Measurements from ENCODE around the gene NASP. TPM values are rescaled to one million over a fixed set of nuclear protein-coding genes. Genes with fewer than 3 reads are reported as not detected.
"Not testable (repeated sequence)": the region's sequence is repeated elsewhere in the genome, so short reads cannot be mapped to it uniquely, and the experiment has no call there.

NASP gene
- total RNA-seq, 1 donor from 2014 or later = 66.4 TPM

DNA sequence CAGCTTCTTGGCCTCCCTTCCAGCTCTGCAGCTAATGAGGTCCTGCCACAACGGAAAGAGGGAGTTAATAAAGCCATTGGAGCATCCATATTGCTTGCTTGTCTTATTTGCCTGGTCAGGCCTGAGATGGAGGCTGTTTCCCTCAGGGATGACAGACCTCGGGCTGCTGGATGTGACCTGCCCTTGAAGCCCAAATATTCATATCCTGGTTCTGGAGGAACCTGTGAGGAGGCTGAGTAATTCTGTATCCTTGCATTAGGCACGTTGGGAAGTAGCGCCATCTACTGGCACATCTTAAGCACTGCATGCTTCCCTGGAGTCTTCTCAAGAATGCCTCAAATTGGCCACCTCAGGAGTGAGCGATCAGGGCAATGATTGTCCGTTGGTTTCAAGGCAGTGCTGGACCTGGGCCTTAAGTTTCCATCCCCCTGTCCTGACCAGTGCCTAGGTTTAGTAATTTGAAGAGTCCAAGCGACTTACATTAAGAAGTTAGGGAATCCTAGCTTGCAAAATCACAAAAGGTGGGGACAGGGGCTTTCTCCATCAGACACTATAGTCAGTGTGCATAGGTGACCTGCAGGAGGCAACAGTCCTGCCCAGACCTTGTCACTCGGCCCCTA is 13.8 kb upstream of the NASP start:
- DNase-seq = peak; percentile 82

DNA sequence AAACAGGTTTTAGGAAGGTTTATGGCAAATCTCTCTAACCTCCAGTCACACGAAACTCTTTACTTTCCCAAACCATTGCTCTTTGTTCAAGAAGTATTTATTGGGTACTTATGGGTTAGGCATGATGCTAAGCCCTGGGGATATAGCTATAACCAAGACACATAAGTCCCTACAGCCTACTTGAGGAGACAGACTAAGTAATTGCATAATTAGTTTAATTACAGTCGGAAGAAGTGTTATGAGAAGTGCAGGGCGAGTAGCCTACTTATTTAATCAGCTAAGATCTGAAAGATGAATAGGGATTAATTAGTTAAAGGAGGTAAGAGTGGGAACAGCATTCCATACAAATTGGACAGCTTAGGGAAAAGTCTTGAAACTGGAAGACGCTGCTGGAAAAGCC is 13.2 kb upstream of the NASP start:
- DNase-seq = no peak

DNA sequence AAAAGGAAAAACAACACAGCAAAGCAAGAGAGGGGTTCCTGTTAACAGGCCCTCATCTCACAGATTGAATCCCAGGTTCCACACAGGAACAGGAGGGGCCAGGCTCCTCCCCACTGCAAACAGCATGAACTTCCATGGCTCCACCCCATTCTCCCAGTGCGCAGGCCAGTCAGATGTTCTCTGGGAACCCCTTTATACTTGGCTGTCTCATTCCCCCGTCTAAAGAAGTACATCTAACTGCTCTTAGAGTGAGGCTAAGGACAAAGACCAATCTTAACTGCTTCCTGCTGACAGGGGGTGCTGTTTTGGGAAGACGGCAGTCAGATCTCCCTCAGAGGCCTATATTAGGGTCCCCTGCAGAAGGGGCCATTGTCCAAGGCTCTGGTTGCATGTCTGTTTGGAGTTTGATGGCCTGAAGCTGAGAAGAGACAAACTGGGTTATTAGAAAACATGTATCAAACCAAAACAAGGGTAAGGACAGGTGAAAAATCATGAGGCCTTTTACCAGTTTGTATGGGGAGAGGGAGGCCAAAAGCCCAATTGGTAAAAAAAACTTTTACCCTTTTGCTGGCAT is 10.5 kb upstream of the NASP start:
- DNase-seq = no peak

DNA sequence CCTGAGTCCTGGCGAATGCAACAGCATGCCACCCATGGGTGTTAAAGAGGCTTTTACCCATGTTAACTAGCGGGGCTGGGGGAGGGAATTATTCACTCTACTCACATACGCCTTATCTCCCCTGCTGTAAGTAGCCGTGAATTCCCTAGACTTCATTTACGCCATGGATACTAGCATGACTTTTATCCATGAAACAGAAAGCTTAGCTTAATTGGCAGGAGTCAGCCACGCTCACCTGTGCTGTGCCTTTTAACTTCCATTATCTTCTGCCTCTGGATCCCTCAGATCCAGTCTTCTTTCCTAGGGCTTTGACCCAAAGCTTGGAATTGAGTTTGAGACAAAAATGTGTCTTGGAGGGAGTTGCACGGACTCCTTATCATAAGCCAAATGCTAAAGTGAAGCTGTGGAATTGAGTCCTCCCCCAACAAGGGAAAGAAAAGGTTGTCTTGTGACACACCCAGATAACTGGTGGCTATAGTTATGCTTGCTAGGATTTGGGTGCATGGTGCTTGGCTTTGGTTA is 9.7 kb upstream of the NASP start:
- DNase-seq = no peak

DNA sequence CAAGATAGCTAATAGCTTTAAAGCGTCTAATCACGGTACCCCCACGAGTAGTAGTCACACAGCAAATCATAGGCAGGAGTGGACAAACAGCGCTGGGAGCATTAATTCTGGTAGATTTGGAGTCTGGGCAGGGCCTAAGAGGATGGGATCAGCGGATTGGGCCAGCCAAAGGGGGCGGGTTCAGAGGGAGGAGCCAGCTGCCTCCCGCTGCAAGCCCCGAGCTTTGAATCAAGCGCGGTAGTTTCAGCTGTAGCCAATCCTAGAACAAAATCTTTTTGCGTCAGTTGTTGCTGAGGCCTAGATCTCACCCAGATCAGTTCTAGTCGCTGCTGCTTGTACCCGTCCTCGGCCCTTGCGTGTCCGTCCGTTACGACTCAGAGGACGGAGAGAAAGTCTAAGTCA is 576 bp upstream of the NASP start:
- DNase-seq = peak; percentile 99

DNA sequence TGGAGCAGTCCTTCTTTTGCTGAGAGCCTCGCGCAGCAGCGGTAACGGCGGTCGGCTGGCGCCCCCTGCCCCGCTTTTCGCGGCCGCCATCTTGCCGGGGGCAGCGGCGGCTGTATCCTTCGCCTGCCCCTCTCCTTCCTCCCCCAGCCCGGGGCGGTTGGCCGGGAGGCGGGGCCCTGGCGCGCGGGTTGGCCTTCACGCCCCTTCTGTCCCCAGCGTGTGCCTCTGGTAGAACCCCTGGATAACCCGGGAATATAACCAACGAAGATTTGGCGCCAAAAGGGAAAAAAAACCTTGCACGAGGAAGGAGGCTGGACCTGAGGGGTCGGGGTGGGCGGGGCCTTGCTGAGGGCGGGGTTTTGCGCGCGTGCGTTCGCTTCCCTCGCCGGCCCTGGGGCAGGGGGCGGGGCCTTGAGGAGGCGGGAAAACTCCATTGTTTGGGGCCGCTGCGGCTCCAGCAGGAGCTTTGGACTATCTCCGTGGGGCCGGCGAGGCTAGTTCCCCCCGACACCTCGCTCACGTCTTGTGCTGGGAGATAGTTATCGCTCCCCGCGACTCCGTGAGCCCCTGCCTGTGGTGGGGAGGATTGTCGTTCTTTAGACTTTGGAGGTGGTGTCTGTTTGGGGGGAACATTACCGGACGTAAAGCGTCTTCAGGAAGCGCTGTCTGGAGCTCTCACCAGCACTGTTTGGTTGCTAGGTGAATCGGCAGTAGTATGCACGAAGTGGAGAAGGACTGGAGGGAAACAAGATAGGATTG is 689 bp downstream of the NASP start:
- peak; percentile 97 for DNase-seq

DNA sequence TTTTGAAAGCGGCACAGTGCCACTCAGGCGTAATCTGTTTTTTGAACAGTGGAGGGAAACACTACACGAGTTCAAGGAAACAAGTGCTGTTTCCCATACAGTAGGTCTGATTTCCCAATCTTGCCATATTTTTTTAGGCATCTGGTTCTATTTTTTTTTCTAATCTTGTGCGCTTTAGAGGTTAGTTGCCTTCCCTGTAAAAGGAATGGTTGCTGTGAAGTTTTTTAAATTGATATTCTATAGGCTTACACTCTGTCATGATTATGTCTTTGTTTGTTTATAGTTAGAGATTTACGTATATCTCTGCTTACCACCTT is 1.2 kb downstream of the NASP start:
- no peak for DNase-seq

DNA sequence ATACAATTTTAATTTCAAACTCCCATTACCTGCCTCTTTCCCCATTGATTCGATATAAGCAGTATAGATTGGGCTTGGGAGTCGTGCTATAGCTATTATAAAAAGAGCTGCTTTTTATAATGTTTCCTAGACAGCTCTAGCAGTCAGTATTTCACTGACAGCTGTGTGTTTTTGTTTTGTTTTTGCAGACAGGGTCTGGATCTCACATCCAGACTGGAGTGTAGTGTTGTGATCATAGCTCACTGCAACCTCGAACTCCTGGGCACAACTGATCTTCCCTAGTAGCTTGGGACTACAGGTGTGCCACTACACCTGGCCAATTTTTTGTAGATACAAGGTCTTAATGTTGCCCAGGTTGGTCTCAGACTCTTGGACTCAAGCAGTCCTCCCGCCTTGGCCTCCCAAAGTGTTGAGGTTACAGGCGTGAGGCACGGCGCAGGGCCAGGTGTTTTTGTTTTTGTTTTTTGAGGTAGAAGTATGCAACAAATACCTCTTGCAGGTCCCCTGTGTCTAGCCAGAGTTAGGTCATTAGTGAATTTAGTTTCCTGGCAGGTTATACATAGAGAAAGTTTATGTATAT is 1.7 kb downstream of the NASP start:
- DNase-seq = no peak

DNA sequence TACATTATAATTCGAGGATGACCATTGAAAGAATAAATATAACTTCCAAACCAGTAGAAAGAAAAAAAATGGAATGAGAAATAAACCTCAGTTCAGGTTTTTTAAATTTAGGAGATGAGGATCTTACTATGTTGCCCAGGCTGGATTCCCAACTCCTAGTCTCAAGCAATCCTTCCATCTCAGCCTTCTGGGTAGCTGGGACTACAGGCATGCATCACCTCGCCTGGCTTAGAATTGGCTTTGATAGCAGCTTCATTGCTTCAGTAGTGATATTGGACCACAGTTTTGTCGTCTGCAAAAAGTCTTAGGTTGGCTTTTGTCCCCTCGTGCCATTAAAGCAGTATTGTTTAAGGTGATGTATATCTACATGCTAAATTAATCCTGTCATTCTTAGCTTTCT is 2.9 kb downstream of the NASP start:
- no peak for DNase-seq

DNA sequence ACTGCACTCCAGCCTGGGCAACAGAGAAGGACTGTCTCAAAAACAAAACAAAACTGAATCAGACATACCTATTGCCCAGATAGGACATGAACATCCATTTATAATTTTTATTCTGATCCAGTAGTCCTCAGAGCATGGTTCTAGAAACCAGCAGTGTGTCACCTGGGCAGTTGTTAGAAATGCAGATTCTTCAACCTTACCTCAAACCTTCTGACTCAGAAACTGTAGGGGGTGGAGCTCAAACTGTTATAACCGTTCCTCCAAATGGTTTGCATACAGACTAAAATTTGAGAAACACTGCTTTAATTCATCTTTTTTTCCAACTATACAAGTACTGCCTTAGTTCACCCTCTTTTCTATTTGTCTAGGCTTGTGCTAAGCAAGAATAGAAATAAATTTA is 6.0 kb downstream of the NASP start:
- no peak for DNase-seq

DNA sequence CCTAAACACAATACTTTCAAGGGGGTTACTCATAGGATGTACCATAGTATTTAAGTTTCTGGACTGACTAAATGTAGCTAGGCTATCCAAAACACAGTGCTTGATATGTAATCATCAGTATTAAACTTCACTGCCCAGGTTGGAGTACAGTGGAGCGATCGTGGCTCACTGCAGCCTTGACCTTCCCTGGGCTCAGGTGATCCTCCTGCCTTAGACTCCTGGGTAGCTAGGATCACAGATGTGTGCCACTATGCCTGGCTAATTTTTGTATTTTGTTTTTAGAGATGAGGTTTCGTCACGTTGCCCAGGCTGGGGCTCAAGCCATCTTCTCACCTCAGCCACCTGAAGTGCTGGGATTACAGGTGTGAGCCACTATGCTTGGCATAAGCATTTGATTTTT is 10.6 kb downstream of the NASP start:
- no peak for DNase-seq

DNA sequence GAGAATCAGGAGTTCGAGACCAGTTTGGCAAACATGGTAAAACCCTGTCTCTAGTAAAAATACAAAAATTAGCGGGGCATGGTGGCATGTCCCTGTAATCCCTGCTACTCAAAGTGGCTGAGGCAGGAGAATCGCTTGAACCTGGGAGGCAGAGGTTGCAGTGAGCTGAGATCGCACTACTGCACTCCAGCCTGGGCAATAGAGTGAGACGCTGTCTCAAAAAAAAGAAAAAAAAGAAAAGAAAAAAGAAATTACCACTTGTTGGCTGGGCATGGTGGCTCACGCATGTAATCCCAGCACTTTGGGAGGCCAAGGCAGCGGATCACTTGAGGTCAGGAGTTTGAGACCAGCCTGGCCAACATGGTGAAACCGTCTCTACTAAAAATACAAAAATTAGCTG is 12.9 kb downstream of the NASP start:
- not testable (repeated sequence) for DNase-seq

DNA sequence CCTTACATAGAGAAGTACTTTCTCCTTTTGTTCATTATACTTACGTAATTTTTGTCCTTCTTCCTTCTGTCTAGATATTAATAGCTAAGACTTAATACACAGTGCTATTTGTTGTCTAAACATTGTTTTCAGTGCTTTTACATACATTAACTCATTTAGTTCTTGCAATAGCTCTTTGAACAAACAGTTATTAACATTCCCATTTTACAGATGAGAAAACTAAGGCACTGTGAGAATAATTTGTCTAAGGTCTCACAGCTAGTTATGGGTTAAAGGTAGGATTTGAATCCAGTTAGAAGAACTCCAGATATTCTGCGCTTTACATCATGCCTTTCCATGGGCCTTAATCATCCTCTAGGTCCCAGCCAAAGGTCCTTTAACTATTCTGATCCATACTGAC is 20.4 kb downstream of the NASP start:
- DNase-seq = no peak

DNA sequence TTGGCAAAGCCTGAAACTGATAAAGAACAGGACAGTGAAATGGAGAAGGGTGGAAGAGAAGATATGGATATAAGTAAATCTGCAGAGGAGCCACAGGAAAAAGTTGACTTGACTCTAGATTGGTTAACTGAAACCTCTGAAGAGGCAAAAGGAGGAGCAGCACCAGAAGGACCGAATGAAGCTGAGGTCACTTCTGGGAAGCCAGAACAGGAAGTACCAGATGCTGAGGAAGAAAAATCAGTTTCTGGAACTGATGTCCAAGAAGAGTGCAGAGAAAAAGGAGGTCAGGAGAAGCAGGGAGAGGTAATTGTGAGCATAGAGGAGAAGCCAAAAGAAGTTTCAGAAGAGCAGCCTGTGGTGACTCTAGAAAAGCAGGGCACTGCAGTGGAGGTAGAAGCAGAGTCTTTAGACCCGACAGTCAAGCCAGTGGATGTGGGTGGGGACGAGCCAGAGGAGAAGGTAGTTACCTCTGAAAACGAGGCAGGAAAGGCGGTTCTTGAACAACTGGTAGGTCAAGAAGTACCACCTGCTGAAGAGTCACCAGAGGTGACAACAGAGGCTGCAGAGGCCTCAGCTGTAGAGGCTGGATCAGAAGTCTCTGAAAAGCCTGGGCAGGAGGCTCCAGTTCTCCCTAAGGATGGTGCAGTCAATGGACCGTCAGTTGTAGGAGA is 23.7 kb downstream of the NASP start:
- no peak for DNase-seq

DNA sequence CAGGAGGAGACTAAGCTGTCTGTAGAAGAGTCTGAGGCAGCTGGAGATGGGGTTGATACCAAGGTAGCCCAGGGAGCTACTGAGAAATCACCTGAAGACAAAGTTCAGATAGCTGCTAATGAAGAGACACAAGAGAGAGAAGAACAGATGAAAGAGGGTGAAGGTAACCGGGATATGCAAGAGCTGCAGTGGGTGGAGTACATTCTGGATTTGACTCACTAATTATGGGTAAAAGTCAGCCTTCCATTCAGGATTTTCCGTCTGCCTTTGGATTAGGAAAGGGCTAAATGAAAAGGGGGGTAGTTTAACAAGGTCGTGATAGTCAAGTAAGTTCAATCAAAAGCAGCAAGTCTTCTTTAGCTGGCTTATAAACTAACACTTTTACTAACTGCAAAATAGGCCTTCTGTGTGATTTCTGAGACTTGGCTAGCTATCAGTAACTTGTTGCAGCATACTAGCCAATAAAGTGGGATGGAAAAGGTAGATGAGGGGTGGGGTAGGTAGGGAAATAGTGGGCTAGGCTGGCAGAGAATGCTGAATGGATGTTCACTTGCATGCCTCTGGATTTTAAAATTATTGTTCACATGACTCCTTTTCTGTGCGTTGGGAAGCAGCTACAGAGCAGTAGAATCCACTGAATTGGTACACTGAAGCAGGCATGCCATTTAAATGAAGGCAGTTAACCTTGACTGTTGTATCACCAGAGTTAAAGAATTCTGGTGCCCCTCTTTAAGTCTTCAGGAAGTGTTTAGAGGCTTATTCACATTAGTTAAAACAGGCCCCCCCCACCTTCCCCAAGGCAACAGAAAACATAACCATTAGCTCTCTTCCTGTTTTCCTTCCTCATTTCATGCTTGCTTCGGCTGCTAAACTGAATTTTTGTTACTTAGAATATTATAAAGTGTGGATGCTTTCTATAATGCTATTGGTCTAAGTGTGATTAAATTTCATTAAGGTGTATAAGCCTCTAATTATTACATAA is 24.6 kb downstream of the NASP start:
- no peak for DNase-seq

DNA sequence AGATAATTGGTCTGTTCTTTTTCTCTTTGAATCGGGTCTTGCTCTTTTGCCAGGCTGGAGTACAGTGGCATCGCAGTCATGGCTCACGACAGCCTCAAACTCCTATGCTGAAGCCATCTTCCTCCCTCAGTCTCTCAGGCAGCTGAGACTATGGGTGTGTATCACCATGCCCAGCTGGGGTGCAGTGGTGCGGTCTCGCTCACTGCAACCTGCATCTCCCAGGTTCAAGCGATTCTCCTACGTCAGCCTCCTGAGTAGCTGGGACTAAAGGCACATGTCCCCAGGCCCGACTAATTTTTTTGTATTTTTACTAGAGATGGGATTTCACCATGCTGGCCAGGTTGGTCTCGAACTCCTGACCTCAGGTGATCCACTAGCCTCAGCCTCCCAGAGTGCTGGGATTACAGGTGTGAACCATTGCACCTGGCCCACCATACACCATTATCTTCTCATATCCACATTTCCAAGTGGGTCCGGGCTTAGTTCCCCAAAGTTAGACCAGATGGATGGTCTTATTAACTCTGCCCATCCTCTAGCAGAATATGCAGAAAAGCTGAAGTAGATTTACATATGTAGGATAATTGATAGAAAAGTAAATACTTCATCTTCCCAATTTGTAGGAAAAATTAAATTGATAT is 26.9 kb downstream of the NASP start:
- DNase-seq = no peak

DNA sequence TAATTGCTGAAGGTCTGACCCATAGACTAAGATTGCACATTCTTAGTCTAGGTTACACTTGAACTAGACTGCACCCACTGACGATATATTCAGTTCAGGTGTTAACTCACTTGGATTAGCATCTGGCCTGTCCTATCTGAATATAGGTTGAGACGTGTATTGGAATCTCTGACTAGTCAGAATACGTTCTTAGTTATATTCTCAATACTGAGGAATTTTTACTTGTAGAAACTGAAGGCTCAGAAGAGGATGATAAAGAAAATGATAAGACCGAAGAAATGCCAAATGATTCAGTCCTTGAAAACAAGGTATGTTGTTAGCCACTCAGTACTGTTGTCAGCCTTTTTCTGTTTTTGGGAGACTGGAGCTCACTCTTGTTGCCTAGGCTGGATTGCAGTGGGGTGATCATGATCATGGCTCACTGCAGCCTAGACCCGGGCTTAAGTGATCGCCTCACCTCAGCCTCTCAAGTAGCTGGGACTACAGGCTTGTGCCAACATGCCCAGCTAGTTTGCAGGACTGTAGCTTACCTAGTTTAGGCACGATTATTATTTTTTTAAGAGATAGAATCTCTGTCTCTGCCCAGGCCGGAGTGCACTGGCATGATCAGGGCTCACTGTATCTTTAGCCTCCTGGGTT is 29.2 kb downstream of the NASP start:
- DNase-seq = no peak

DNA sequence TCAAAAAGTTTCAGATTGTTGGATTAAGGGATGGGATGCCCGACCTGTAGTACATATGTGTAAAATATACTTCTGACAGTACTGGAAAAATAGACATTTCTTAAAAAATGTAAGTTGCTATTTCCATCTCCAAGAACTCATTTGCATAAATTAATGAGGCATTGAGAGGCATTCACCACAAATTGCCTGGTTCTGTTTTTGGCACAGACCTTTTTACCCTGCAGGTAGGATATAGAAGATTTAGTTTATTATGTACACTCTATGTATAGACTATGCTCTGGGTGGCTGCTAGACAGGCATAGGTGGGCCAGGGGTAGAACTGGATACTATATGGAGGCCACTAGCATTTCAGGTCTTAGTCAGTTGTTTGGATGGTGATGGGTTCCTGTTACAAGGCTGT is 32.0 kb downstream of the NASP start:
- DNase-seq = no peak

DNA sequence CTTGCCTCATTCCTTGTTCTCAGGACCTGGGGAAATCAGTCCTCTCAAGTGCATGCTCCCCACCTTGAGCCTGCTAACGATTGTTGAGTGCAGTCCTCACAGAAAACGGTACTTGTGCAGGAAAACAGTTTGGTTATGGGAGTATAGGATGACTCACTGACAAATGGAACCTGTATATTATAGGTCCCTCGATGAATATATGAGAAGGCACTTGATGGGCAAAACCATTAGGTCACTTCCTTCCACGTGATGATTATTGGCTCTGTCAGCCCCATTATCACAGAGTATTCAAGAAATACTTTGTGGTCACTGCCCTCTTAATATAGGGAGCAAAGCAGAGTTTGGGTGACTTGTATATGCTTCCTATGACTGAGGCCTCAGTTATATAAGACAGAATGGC is 33.8 kb downstream of the NASP start:
- DNase-seq = no peak

DNA sequence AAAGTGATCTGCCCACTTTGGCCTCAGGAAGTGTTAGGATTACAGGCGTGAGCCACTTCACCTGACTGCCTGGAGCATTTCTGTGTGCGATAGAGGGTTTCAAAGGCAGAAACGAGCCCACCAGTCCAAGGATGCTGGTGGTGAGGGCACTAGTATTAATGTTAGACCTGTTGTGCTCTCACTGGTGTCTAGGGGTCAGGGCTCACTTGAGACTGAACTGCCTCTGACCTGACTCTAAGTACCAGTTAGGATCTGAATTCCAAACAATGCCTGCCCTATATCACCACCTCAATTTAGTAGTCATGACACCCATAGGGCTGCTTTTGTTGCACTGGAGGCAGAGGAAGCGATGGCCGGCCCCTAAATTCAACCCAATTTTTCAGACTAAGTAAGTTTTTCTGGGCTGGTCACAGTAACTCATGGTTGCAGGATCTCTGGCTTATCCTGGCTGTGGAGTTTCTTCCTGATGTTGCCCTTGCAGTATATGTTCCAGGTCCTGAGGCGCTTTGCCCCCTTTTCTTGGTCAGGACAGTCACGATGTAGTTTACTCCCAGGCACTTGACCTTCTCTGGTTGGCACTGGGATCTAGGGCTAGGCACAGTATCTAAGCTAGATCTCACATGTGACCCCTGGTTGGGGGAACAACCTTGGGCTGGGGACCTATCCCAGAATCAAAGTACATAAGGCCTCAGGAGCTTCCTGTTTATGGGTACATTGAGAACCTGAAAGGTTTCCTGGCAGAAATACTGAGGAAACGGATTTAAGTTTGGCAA is 35.5 kb downstream of the NASP start:
- no peak for DNase-seq
